GM21723 (cell line): ENCODE measurements around the gene SMARCB1.

Source experiments
- ATAC-seq: cut with Tn5 transposase; IDR thresholded peaks from one replicate; pipeline ENCODE4 v1.9.1; 2021; ENCODE audit warnings: mild to moderate bottlenecking, moderate library complexity; ENCODE audit not compliant: unreplicated experiment

The SMARCB1 gene

GRCh38 chr22:23786752-23787599 is at the start of gene SMARCB1:
SMARCB1 (plus strand) TSS chr22:23786966; CDS start chr22:23787170, 204 bp downstream.
- peak; percentile 57 for ATAC-seq

DNA sequence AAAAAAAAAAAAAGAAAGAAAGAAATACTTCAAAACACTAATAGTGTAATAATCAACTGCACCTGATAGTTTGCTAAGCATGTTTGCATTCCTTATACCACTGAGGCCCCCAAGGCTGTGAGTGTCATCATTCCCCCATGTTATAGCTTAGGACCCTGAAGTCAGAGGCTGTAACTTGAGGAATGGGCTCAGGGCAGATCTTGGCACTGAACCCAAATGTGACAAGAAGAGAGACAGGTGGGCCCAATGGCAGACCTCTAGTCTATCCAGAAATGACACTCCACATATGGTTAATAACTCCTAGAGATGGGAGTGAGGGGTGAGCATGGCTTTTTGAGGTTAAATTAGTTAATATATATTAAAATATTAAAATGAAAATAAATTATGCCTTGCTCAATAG is 49.1 kb upstream of the SMARCB1 start:
- ATAC-seq: no peak

- no peak for ATAC-seq
Observed at GRCh38 chr22:23742505-23743264, 44.1 kb upstream of the SMARCB1 start.

- no peak for ATAC-seq
Observed at GRCh38 chr22:23743303-23743705, 43.5 kb upstream of the SMARCB1 start.

DNA sequence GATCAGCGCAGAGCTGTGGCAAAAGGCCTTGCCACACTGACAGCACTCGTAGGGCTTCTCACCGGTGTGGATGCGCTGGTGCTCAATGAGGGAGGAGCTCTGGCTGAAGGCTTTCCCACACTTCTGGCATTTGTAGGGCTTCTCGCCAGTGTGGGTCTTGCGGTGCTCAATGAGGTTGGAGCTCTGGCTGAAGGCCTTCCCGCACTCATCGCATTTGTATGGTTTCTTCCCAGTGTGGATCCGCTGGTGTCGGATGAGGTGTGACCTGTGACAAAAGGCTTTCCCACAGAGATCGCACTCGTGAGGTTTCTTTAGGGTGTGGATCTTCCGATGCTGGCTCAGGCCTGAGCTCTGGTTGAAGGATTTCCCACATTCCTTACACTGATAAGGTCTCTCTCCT is 42.8 kb upstream of the SMARCB1 start:
- ATAC-seq: no peak

- no peak for ATAC-seq
Observed at GRCh38 chr22:23744485-23744884, 42.3 kb upstream of the SMARCB1 start.

- ATAC-seq: no peak
Observed at GRCh38 chr22:23745791-23746190, 41.0 kb upstream of the SMARCB1 start.

DNA sequence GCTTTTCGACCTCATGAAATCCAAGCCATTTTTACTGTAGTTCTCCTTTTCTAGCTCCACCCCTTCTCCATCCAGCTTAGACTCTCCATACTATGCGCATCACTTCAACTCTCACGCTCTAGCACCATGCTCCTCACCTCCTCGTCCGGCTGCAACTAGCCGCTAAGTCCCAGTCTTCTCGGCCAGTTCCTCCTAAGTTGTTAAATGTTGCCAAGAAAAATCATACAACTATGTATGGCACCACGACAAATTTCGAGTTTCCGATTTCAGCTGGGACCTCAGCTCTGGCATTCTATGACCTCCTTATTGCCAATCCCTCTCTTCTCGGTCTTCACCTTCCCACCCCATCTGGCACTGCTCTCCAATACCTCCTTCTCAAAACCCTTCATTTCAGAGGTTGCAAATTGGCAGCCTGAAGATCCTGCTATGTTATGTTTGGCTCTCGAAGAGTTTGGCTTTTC is 36.9 kb upstream of the SMARCB1 start:
- ATAC-seq: no peak

DNA sequence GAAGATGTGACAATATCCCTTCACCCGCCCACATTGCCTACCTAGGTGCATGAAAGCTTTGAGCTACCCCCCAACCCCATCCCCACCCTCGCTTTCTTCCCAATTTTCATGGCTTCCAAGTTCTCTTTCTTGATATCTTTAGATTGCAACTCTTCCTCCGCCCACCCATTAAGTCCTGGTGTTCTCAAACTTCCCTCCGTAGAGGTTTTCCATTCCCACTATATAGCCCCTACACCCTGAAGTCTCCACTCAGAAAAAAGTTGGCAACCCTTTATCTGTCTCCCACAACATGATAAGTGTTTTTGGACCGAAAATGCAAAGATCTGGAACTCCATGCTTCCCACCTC is 36.4 kb upstream of the SMARCB1 start:
- ATAC-seq: no peak

GRCh38 chr22:23750714-23751440 is 35.9 kb upstream of the SMARCB1 start, which contains the start of gene ZNF70:
ZNF70 (minus strand) TSS chr22:23751112; CDS start chr22:23745140, 5,972 bp downstream.
- peak; percentile 72 for ATAC-seq

GRCh38 chr22:23751441-23751996 is 35.2 kb upstream of the SMARCB1 start:
- peak; percentile 25 for ATAC-seq

DNA sequence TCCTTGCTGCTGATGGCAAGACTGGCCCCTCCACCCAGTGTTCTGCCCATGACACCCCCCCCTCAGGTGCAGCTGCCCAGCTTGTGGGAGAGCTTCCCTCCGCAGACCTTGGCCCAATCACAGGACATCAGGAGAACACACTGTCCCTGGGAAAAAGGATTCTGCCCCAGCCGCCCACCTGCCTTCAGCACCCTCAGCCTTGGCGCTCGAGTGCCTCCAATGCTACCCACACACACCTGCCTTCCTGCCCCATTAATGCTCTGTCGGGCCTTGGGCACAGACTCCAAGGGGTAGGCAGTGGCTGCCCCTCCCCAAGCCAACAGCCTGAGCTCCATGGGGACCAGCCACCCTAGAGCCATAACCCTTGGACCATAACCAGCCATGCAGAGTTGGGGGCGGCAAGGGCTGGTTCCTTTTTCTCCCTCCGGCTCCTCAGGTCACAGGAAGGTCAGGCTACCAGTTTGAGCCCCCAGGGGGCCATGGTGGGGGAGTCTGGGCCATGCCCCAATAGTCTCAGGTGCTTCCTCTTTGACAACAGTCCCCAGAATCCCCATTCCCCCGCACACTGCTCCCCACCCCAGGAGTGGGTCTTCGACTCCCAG is 34.6 kb upstream of the SMARCB1 start:
- ATAC-seq: no peak

DNA sequence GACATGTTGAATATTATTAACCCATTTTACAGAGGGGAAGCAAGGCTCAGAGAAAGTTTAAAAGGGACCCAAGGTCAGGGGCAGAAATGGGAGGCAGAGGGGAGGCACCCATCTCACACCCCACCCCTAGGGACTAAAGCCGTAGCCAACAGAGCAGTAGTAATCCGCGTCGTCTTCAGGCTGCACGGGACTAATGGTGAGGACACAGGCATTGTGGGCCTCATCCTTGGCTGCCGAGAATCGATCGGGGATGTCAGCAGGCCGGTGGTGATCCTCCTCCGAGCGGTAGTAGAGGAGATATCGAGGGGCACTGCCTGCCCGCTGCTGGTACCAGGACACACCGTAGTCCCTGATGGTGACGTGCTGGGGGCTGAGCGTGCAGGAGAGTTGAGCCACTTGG is 34.0 kb upstream of the SMARCB1 start:
- no peak for ATAC-seq

- ATAC-seq: no peak
Observed at GRCh38 chr22:23753385-23753784, 33.4 kb upstream of the SMARCB1 start.

DNA sequence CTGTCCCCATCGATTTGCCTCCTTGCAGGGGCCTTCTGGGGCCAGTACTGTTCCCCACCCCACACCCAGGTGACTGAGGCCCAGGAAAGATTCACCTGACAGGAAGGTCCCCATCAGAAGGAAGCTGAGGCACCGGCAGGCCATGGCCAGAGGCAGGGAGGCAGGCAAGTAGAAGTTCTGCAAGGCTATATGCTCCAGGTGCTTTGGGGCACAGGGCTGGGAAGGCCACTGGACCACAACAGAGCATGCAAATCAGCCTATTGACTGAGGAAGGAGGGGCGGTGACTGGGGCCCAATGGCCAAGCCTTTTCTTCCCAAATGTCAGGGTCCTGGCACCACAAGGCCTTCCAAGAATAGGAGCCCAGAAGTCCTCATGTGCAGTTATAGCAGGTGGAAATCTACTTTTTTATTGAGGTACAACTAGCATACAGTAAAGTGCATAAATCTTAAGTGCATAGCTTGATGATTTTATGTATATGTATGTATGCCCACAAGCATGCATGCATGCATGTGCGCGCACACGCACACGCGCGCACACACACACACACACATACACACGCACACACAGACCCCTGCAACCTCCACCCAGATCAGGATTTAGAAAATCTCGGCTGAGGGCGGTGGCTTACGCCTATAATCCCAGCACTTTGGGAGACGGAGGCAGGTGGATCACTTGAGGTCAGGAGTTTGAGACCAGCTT is 32.4 kb upstream of the SMARCB1 start, which contains the start of gene VPREB3:
TSS of gene VPREB3 (minus strand) at position 206 of the 700 bp plus-strand sequence. CDS start at position 144, 62 bp downstream.
- ATAC-seq: no peak

- ATAC-seq: no peak
Observed at GRCh38 chr22:23754980-23755636, 31.7 kb upstream of the SMARCB1 start.

DNA sequence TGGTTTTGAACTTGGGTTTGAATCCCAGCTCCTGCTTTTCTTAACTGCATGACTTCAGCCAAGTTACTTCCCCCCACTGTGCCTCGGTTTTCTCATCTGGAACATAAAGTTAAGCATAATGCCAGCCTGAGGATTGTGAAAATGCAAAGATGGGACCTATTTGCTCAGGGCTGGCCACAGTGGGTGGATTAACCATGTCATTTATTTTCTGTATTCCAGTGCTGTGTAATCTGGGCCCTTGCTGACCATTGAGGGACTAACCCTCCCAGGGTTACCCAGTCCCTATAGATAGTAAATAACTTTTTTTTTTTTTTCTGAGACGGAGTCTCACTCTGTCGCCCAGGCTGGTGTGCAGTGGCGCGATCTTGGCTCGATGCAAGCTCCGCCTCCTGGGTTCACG is 31.1 kb upstream of the SMARCB1 start:
- no peak for ATAC-seq

- ATAC-seq: no peak
Observed at GRCh38 chr22:23756891-23757290, 29.9 kb upstream of the SMARCB1 start.

DNA sequence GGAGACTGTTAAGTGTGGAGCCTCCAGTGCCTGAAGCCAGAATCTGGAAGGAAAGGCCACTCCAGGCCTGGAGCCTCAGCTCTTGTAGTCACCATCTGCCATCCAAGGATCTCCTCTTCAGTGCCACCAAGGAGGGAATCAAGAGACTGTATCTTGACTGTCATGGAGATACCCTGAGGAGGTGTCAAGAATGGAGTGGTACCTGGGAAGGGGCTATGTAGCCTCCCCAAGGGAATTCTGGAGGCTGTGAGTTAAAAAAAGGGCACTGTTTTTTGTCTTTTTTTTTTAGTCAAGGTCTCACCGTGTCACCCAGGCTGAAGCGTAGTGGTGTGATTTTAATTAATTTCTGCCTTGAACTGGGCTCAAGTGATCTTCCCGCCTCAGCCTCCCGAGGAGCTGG is 27.2 kb upstream of the SMARCB1 start:
- ATAC-seq: no peak
